Astrocyte of the cerebellum (primary cell): ENCODE data around the gene DNAAF8.

ENCODE experiments used
- DNase-seq: peaks from one replicate; pipeline ENCODE4 v3.0.0-alpha.2; 2011; ENCODE audit warnings: low read depth
- H3K4me3 ChIP-seq: 2 replicates; pipeline ENCODE4 v1.5.1; 2011; ENCODE audit warnings: mild to moderate bottlenecking, low read depth, low read length, moderate library complexity
- CTCF ChIP-seq: IDR thresholded peaks from 2 replicates; pipeline ENCODE4 v1.5.1; 2012; ENCODE audit warnings: low read length, low read depth, moderate library complexity, mild to moderate bottlenecking; ENCODE audit errors: missing control alignments
- in situ Hi-C: cut with HindIII; loops from 2 replicates; pipeline ENCODE4 v1.10.0; 2017; ENCODE audit warnings: low sequenced_read_pairs

The DNAAF8 gene

GRCh38 chr16:4792951-4793513 is 58.7 kb downstream of the DNAAF8 start:
- in situ Hi-C loops: no loop called here
- no peak for TF ChIP-seq CTCF
- no peak for DNase-seq
- no peak overlapping the region for H3K4me3 ChIP-seq

- no peak for TF ChIP-seq CTCF
- H3K4me3 ChIP-seq: no peak within 1 kb of the TSS
- DNase-seq: no peak
- in situ Hi-C loops: no loop called here
Observed at GRCh38 chr16:4795181-4795827, 61.0 kb downstream of the DNAAF8 start, which contains the start of gene SMIM22. SMIM22 (plus strand) TSS chr16:4795369; CDS start chr16:4795735, 366 bp downstream.

GRCh38 chr16:4795828-4796572 is 61.7 kb downstream of the DNAAF8 start:
- no peak for DNase-seq
- in situ Hi-C loops: no loop called here

GRCh38 chr16:4796982-4797804 is 62.9 kb downstream of the DNAAF8 start:
- in situ Hi-C loops: no loop called here

More at GRCh38 chr16:4795828-4796572, 61.7 kb downstream of the DNAAF8 start:
- no peak overlapping the region for H3K4me3 ChIP-seq
- no peak for TF ChIP-seq CTCF

GRCh38 chr16:4797805-4798252 is 63.5 kb downstream of the DNAAF8 start:
- TF ChIP-seq CTCF: no peak
- H3K4me3 ChIP-seq: no peak overlapping the region
- no peak for DNase-seq
- in situ Hi-C loops: no loop called here

More at GRCh38 chr16:4796982-4797804, 62.9 kb downstream of the DNAAF8 start:
- no peak for DNase-seq
- no peak for TF ChIP-seq CTCF
- H3K4me3 ChIP-seq: no peak overlapping the region

- H3K4me3 ChIP-seq: no peak overlapping the region
- no peak for DNase-seq
- TF ChIP-seq CTCF: no peak
- in situ Hi-C loops: no loop called here
Observed at GRCh38 chr16:4798456-4798855, 64.1 kb downstream of the DNAAF8 start.
